H1 (cell line): Measurements from ENCODE around the gene SWT1. TPM values are rescaled to one million over a fixed set of nuclear protein-coding genes. Genes with fewer than 3 reads are reported as not detected.

Experiments
- CTCF ChIA-PET: fragments of 300-600 bp; sonication (Branson Sonifier 250); formaldehyde crosslinking; loops from one replicate; lab custom pipeline; 2021; ENCODE audit not compliant: partially characterized antibody; lab: Charles Lee
- POLR2A ChIA-PET: fragments of 300-600 bp; sonication (Branson Sonifier 250); formaldehyde crosslinking; loops from one replicate; lab custom pipeline; 2021; ENCODE audit warnings: inconsistent platforms; ENCODE audit not compliant: partially characterized antibody; lab: Charles Lee
- DNase-seq, 2 experiments: peaks; one replicate each; pipeline versions ENCODE4 v3.0.0 to v3.0.0-alpha.2; 2010 to 2022; ENCODE audit warnings: low spot score in 2 of 2, low read depth in 1 of 2, mixed read lengths in 1 of 2
- FAIRE-seq: peaks from 2 replicates; lab custom pipeline; 2011; peaks lifted over from hg19 to GRCh38; lab: Jason Lieb, UNC
- H2AFZ ChIP-seq: 2 replicates; pipeline ENCODE4 v1.8.1; 2012; ENCODE audit warnings: low read length, inconsistent platforms
- H2AK5ac ChIP-seq: 2 replicates; pipeline ENCODE4 v1.6.1; 2013; ENCODE audit warnings: low read depth, low read length
- H2BK120ac ChIP-seq: replicated peaks from 2 replicates; pipeline ENCODE3; 2013; ENCODE audit warnings: low read depth, low read length, inconsistent platforms
- H2BK12ac ChIP-seq: 2 replicates; pipeline ENCODE4 v1.6.1; 2013; ENCODE audit warnings: low read depth, low read length
- H2BK15ac ChIP-seq: 2 replicates; pipeline ENCODE4 v1.6.1; 2013; ENCODE audit warnings: low read length
- H2BK20ac ChIP-seq: 2 replicates; pipeline ENCODE4 v1.6.1; 2013; ENCODE audit warnings: low read length
- H2BK5ac ChIP-seq: 2 replicates; pipeline ENCODE4 v1.6.1; 2013; ENCODE audit warnings: low read depth, low read length
- H3K14ac ChIP-seq: 2 replicates; pipeline ENCODE4 v1.6.1; 2013; ENCODE audit warnings: inconsistent platforms; ENCODE audit not compliant: insufficient read length
- H3K18ac ChIP-seq: 2 replicates; pipeline ENCODE4 v1.6.1; 2013; ENCODE audit warnings: low read length; ENCODE audit errors: extremely low read depth
- H3K23ac ChIP-seq: 2 replicates; pipeline ENCODE4 v1.6.1; 2013; ENCODE audit warnings: inconsistent platforms; ENCODE audit not compliant: insufficient read length
- H3K23me2 ChIP-seq: 2 replicates; pipeline ENCODE4 v1.6.1; 2013; ENCODE audit warnings: low read depth, low read length
- H3K27ac ChIP-seq: 2 replicates; pipeline ENCODE4 v1.6.1; 2011; ENCODE audit warnings: low read depth, low read length, inconsistent platforms
- H3K27me3 ChIP-seq, 4 experiments: replicated peaks in 1 of 4; 1 replicate in 1 of 4; 2 replicates in 3 of 4; pipeline versions ENCODE4 v1.6.1 to v1.8.1; 2011 to 2013; ENCODE audit warnings: low read length in 3 of 4, mild to moderate bottlenecking in 3 of 4, inconsistent platforms in 2 of 4, mixed read lengths in 2 of 4, moderate library complexity in 1 of 4; ENCODE audit not compliant: control insufficient read depth in 3 of 4, insufficient read depth in 3 of 4; ENCODE audit errors: extremely low read depth in 1 of 4
- H3K36me3 ChIP-seq, 4 experiments: 2 replicates each; pipeline versions ENCODE4 v1.6.1 to v1.8.1; 2011 to 2013; ENCODE audit warnings: mild to moderate bottlenecking in 4 of 4, low read length in 3 of 4, moderate library complexity in 2 of 4, control low read depth in 1 of 4, inconsistent platforms in 1 of 4; ENCODE audit not compliant: insufficient read depth in 4 of 4, control insufficient read depth in 2 of 4
- H3K4ac ChIP-seq: replicated peaks from 2 replicates; pipeline ENCODE3; 2013; ENCODE audit warnings: low read length, low read depth, mixed read lengths, inconsistent platforms; ENCODE audit not compliant: insufficient read length
- H3K4me1 ChIP-seq, 4 experiments: replicated peaks in 1 of 4; 1 replicate in 1 of 4; 2 replicates in 3 of 4; pipeline versions ENCODE4 v1.6.1 to v1.8.1; 2011 to 2013; ENCODE audit warnings: low read length in 3 of 4, inconsistent platforms in 2 of 4, mixed read lengths in 1 of 4; ENCODE audit not compliant: insufficient read depth in 4 of 4, control insufficient read depth in 3 of 4
- H3K4me2 ChIP-seq, 2 experiments: 2 replicates each; pipeline versions ENCODE4 v1.6.1 to v1.8.1; 2011 to 2013; ENCODE audit warnings: low read depth in 2 of 2, low read length in 2 of 2, control low read depth in 1 of 2, inconsistent platforms in 1 of 2, mild to moderate bottlenecking in 1 of 2; ENCODE audit not compliant: insufficient read depth in 1 of 2
- H3K4me3 ChIP-seq, 4 experiments: fragments of 200-600, 300-600 bp in 1 of 4; sonication (generic), shearing (Covaris generic), sonication (Bioruptor Twin) in 1 of 4; 2 replicates each; pipeline versions ENCODE4 v1.5.1 to v1.8.1; 2011 to 2016; ENCODE audit warnings: low read length in 4 of 4, low read depth in 3 of 4, control low read depth in 2 of 4, inconsistent platforms in 2 of 4, mild to moderate bottlenecking in 2 of 4, mixed read lengths in 1 of 4, moderate library complexity in 1 of 4; ENCODE audit not compliant: insufficient read depth in 2 of 4; ENCODE audit errors: extremely low read depth in 1 of 4
- H3K56ac ChIP-seq: replicated peaks from 2 replicates; pipeline ENCODE3; 2013; ENCODE audit warnings: low read depth, mild to moderate bottlenecking, mixed read lengths, low read length, inconsistent platforms; ENCODE audit not compliant: insufficient read length
- H3K79me1 ChIP-seq: 2 replicates; pipeline ENCODE4 v1.6.1; 2013; ENCODE audit warnings: low read depth, low read length, control low read depth
- H3K79me2 ChIP-seq, 2 experiments: 2 replicates each; pipeline versions ENCODE4 v1.6.1 to v1.8.1; 2012 to 2013; ENCODE audit warnings: low read length in 2 of 2, mild to moderate bottlenecking in 2 of 2, inconsistent platforms in 1 of 2; ENCODE audit not compliant: insufficient read depth in 2 of 2, control insufficient read depth in 1 of 2
- H3K9ac ChIP-seq, 4 experiments: replicated peaks in 1 of 4; 1 replicate in 1 of 4; 2 replicates in 3 of 4; pipeline versions ENCODE4 v1.6.1 to v1.8.1; 2011 to 2013; ENCODE audit warnings: low read depth in 3 of 4, low read length in 3 of 4, control low read depth in 2 of 4, mild to moderate bottlenecking in 2 of 4, moderate library complexity in 2 of 4, inconsistent platforms in 1 of 4; ENCODE audit errors: extremely low read depth in 1 of 4
- H3K9me3 ChIP-seq, 2 experiments: 2 replicates each; pipeline versions ENCODE4 v1.6.1 to v1.8.1; 2012 to 2013; ENCODE audit warnings: mild to moderate bottlenecking in 2 of 2, moderate library complexity in 2 of 2, control low read depth in 1 of 2, inconsistent platforms in 1 of 2, low read depth in 1 of 2, low read length in 1 of 2, mixed read lengths in 1 of 2; ENCODE audit not compliant: insufficient read depth in 2 of 2
- H4K20me1 ChIP-seq, 2 experiments: replicated peaks in 1 of 2; 2 replicates each; pipeline versions ENCODE3 to v1.8.1; 2011 to 2013; ENCODE audit warnings: inconsistent platforms in 2 of 2, low read length in 2 of 2, mild to moderate bottlenecking in 1 of 2; ENCODE audit not compliant: insufficient read depth in 2 of 2, control insufficient read depth in 1 of 2
- H4K5ac ChIP-seq: 2 replicates; pipeline ENCODE4 v1.6.1; 2013; ENCODE audit warnings: low read length, low read depth, mixed read lengths, inconsistent platforms; ENCODE audit not compliant: insufficient read length
- H4K8ac ChIP-seq: 2 replicates; pipeline ENCODE4 v1.8.0; 2013; ENCODE audit warnings: mild to moderate bottlenecking, moderate library complexity, low read length, inconsistent platforms; ENCODE audit not compliant: insufficient read depth; ENCODE audit errors: extremely low read depth
- H4K91ac ChIP-seq: replicated peaks from 2 replicates; pipeline ENCODE3; 2013; ENCODE audit warnings: low read length, mixed read lengths, inconsistent platforms; ENCODE audit not compliant: insufficient read length
- ASH2L ChIP-seq: fragments of 200-600, 300-600 bp; sonication (generic); IDR thresholded peaks from one replicate; pipeline ENCODE4 v1.7.1; 2017; ENCODE audit warnings: low read length
- BACH1 ChIP-seq: IDR thresholded peaks from 2 replicates; pipeline ENCODE4 v1.6.1; 2012; ENCODE audit warnings: low read length, improper control_type of control experiment
- CHD2 ChIP-seq: IDR thresholded peaks from 2 replicates; pipeline ENCODE4 v1.6.1; 2012; ENCODE audit warnings: low read length, improper control_type of control experiment
- PHF8 ChIP-seq: fragments of 200-600 bp; sonication (generic); conservative IDR thresholded peaks from 2 replicates; pipeline ENCODE4 v1.7.1; 2012; ENCODE audit warnings: low read depth, mild to moderate bottlenecking, inconsistent platforms, low read length, moderate library complexity
- POLR2AphosphoS5 ChIP-seq: IDR thresholded peaks from 2 replicates; pipeline ENCODE4 v1.6.1; 2011; ENCODE audit warnings: low read depth, low read length
- POU5F1 ChIP-seq: IDR thresholded peaks from 2 replicates; pipeline ENCODE4 v1.6.1; 2011; ENCODE audit warnings: low read depth, mild to moderate bottlenecking, low read length, moderate library complexity
- RBBP5 ChIP-seq: IDR thresholded peaks from 2 replicates; pipeline ENCODE4 v1.7.1; 2012; ENCODE audit warnings: low read depth, mild to moderate bottlenecking, inconsistent platforms, low read length, moderate library complexity, borderline replicate concordance
- RFX5 ChIP-seq: IDR thresholded peaks from 2 replicates; pipeline ENCODE4 v1.6.1; 2011; ENCODE audit warnings: low read depth, low read length, improper control_type of control experiment, borderline replicate concordance
- SIN3A ChIP-seq, 2 experiments: IDR thresholded peaks in 1 of 2; conservative IDR thresholded peaks in 1 of 2; 2 replicates each; pipeline ENCODE4 v1.6.1; 2011 to 2012; ENCODE audit warnings: low read length in 2 of 2, improper control_type of control experiment in 1 of 2, low read depth in 1 of 2, mild to moderate bottlenecking in 1 of 2
- TBP ChIP-seq: IDR thresholded peaks from 2 replicates; pipeline ENCODE4 v1.6.1; 2011; ENCODE audit warnings: low read depth, low read length, improper control_type of control experiment
- WGBS, 2 experiments: shearing (Covaris generic) in 1 of 2; methylation state at CpG; one replicate each; pipeline versions ENCODE4 v1.1.6 to v1.1.7; 2013 to 2015; ENCODE audit warnings: low lambda C conversion rate in 2 of 2, mixed read lengths in 2 of 2, inconsistent platforms in 1 of 2, low coverage in 1 of 2, missing lambda C conversion rate in 1 of 2; ENCODE audit not compliant: insufficient replicate concordance in 2 of 2, insufficient coverage in 1 of 2, insufficient read length in 1 of 2; ENCODE audit errors: extremely low coverage in 1 of 2, missing lambda C conversion rate in 1 of 2; 5-methylcytosine and 5-hydroxymethylcytosine counted together
- polyA plus RNA-seq, 7 experiments: library from polyadenylated mRNA; depleted of rRNA in 3 of 7; stranded (reverse) in 5 of 7; unstranded in 2 of 7; fragments of >200 nt in 5 of 7; fragments of 200-250 nt in 2 of 7; gene quantifications; 1 replicate in 5 of 7; 2 replicates in 1 of 7; 4 replicates in 1 of 7; pipeline versions ENCODE4 v1.2.1 to v1.2.3, GENCODE V29; 2011 to 2013; ENCODE audit warnings: missing spikeins in 2 of 7, mixed read lengths in 2 of 7
- total RNA-seq: library from RNA; stranded (reverse); fragmentation: NEBNext Ultra II Directional; extraction: Animal tissue kit (Norgen Biotek cat#: 25700); gene quantifications from 2 replicates; pipeline ENCODE4 v1.2.1, GENCODE V29; 2021
- TF ChIP-seq, protein P1 (sequence below): IDR thresholded peaks from 2 replicates; pipeline ENCODE4 v1.6.1; 2012; ENCODE audit warnings: inconsistent platforms

SWT1 gene
- total and polyA plus RNA-seq, 2 of the 8 experiments (the other 6 are each of a cell fraction or from before 2014, with no cell fraction given): 1.4 to 6.2 TPM

DNA sequence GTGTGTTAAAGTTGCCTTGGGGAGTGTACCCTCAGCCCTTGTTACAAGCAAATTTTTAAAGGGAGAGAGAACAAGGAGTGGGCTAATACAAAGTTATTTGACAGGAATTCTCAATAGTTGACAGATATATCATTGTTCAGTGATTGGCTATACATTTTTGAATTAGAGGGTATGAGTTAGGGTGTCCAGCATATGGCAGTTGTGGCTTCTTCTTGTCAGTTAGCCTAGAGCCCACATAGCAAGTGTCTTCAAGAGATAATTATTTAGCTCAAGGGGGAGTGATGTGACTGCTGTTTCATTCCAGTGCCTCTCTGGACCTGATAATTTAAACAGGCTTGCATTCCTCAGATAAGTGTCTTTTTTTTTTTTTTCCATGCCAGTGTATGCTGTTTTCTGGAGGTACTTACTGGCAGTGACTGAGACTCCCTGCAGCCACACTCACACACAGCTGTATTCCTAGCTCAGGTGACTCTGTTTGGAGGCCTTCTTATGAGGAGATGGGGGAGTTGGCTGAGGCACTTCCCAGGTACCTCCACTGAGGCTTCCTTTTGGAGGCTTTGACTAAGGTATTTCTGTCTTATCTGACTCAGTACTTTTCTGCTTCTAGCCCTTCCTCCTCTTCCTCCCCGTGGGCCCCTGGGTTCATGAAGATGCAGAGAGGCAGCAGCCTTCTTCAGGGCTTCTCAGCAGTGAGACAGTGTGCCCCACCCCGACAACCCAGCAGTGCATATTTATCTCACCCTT is 127.7 kb downstream of the SWT1 start:
- no peak overlapping the region for H2BK5ac ChIP-seq
- H4K8ac ChIP-seq: no peak overlapping the region
- no peaks in the 10 kb centered on the region for H3K9me3 ChIP-seq
- H4K5ac ChIP-seq: no peak overlapping the region
- H3K4ac ChIP-seq: no peak overlapping the region
- H3K79me2 ChIP-seq: no peaks in the 10 kb centered on the region
- no peak overlapping the region for H3K4me2 ChIP-seq
- no peaks in the 10 kb centered on the region for H4K20me1 ChIP-seq
- no peak overlapping the region for H2BK12ac ChIP-seq
- no peaks in the 10 kb centered on the region for H3K4me1 ChIP-seq
- no peak overlapping the region for H2BK20ac ChIP-seq
- H2AFZ ChIP-seq: no peak overlapping the region
- no peaks in the 10 kb centered on the region for H3K79me1 ChIP-seq
- no peak overlapping the region for H4K91ac ChIP-seq
- TF ChIP-seq CHD2 (no peak), POLR2AphosphoS5 (no peak), RFX5 (no peak), PHF8 (no peak), BACH1 (no peak), ASH2L (no peak), SIN3A (conservative IDR thresholded peaks at IDR 0.05 in 1 of 2, IDR thresholded peaks at IDR 0.05 in 1 of 2; ENCODE audit: low read depth in 1 of 2, low read length in 2 of 2) (no peak), RBBP5 (no peak), TBP (no peak), POU5F1 (no peak)
- TF ChIP-seq, protein P1, sequence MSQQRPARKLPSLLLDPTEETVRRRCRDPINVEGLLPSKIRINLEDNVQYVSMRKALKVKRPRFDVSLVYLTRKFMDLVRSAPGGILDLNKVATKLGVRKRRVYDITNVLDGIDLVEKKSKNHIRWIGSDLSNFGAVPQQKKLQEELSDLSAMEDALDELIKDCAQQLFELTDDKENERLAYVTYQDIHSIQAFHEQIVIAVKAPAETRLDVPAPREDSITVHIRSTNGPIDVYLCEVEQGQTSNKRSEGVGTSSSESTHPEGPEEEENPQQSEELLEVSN: no peak
- DNase-seq (no peak), FAIRE-seq (no peak)
- no peak overlapping the region for H2AK5ac ChIP-seq
- H3K18ac ChIP-seq: no peak overlapping the region
- no peak overlapping the region for H3K14ac ChIP-seq
- H3K9ac ChIP-seq: no peak overlapping the region
- H2BK120ac ChIP-seq: no peak overlapping the region
- H3K4me3 ChIP-seq: no peak overlapping the region
- H3K23ac ChIP-seq: no peak overlapping the region
- WGBS, 2 experiments: 91% methylated on average over 2 of the region's 2 CpGs; no CpG with 5 or more reads in 1 of the 2 experiments
- H3K36me3 ChIP-seq: no peaks in the 10 kb centered on the region
- no peak overlapping the region for H3K27ac ChIP-seq
- H3K23me2 ChIP-seq: no peaks in the 10 kb centered on the region
- no peak overlapping the region for H2BK15ac ChIP-seq
- H3K56ac ChIP-seq: no peak overlapping the region
- POLR2A ChIA-PET: interaction anchor here (0.6 to 2.5 kb wide), 5 partner anchors 8 to 1991 kb away, joined by 3 to 10 read pairs (median 3); partner anchors contain the start of gene IVNS1ABP
- CTCF ChIA-PET: interaction anchor here (0.6 to 1.5 kb wide), 7 partner anchors 13 to 800 kb away, joined by 3 to 4 read pairs (median 3); no protein-coding TSS in a partner anchor
- no peaks in the 10 kb centered on the region for H3K27me3 ChIP-seq
